H1 (cell line): ENCODE results near the gene KDSR. TPM values are rescaled to one million over a fixed set of nuclear protein-coding genes. Genes with fewer than 3 reads are reported as not detected.

Experiments
- CTCF ChIA-PET: fragments of 300-600 bp; sonication (Branson Sonifier 250); formaldehyde crosslinking; loops from one replicate; lab custom pipeline; 2021; ENCODE audit not compliant: partially characterized antibody; lab: Charles Lee
- POLR2A ChIA-PET: fragments of 300-600 bp; sonication (Branson Sonifier 250); formaldehyde crosslinking; loops from one replicate; lab custom pipeline; 2021; ENCODE audit warnings: inconsistent platforms; ENCODE audit not compliant: partially characterized antibody; lab: Charles Lee
- DNase-seq, 2 experiments: peaks; one replicate each; pipeline versions ENCODE4 v3.0.0 to v3.0.0-alpha.2; 2010 to 2022; ENCODE audit warnings: low spot score in 2 of 2, low read depth in 1 of 2, mixed read lengths in 1 of 2
- FAIRE-seq: peaks from 2 replicates; lab custom pipeline; 2011; peaks lifted over from hg19 to GRCh38; lab: Jason Lieb, UNC
- H2AFZ ChIP-seq: 2 replicates; pipeline ENCODE4 v1.8.1; 2012; ENCODE audit warnings: low read length, inconsistent platforms
- H2AK5ac ChIP-seq: 2 replicates; pipeline ENCODE4 v1.6.1; 2013; ENCODE audit warnings: low read depth, low read length
- H2BK120ac ChIP-seq: replicated peaks from 2 replicates; pipeline ENCODE3; 2013; ENCODE audit warnings: low read depth, low read length, inconsistent platforms
- H2BK12ac ChIP-seq: 2 replicates; pipeline ENCODE4 v1.6.1; 2013; ENCODE audit warnings: low read depth, low read length
- H2BK15ac ChIP-seq: 2 replicates; pipeline ENCODE4 v1.6.1; 2013; ENCODE audit warnings: low read length
- H2BK20ac ChIP-seq: 2 replicates; pipeline ENCODE4 v1.6.1; 2013; ENCODE audit warnings: low read length
- H2BK5ac ChIP-seq: 2 replicates; pipeline ENCODE4 v1.6.1; 2013; ENCODE audit warnings: low read depth, low read length
- H3K14ac ChIP-seq: 2 replicates; pipeline ENCODE4 v1.6.1; 2013; ENCODE audit warnings: inconsistent platforms; ENCODE audit not compliant: insufficient read length
- H3K18ac ChIP-seq: 2 replicates; pipeline ENCODE4 v1.6.1; 2013; ENCODE audit warnings: low read length; ENCODE audit errors: extremely low read depth
- H3K23ac ChIP-seq: 2 replicates; pipeline ENCODE4 v1.6.1; 2013; ENCODE audit warnings: inconsistent platforms; ENCODE audit not compliant: insufficient read length
- H3K23me2 ChIP-seq: 2 replicates; pipeline ENCODE4 v1.6.1; 2013; ENCODE audit warnings: low read depth, low read length
- H3K27ac ChIP-seq: 2 replicates; pipeline ENCODE4 v1.6.1; 2011; ENCODE audit warnings: low read depth, low read length, inconsistent platforms
- H3K27me3 ChIP-seq, 4 experiments: replicated peaks in 1 of 4; 1 replicate in 1 of 4; 2 replicates in 3 of 4; pipeline versions ENCODE4 v1.6.1 to v1.8.1; 2011 to 2013; ENCODE audit warnings: low read length in 3 of 4, mild to moderate bottlenecking in 3 of 4, inconsistent platforms in 2 of 4, mixed read lengths in 2 of 4, moderate library complexity in 1 of 4; ENCODE audit not compliant: control insufficient read depth in 3 of 4, insufficient read depth in 3 of 4; ENCODE audit errors: extremely low read depth in 1 of 4
- H3K36me3 ChIP-seq, 4 experiments: 2 replicates each; pipeline versions ENCODE4 v1.6.1 to v1.8.1; 2011 to 2013; ENCODE audit warnings: mild to moderate bottlenecking in 4 of 4, low read length in 3 of 4, moderate library complexity in 2 of 4, control low read depth in 1 of 4, inconsistent platforms in 1 of 4; ENCODE audit not compliant: insufficient read depth in 4 of 4, control insufficient read depth in 2 of 4
- H3K4ac ChIP-seq: replicated peaks from 2 replicates; pipeline ENCODE3; 2013; ENCODE audit warnings: low read length, low read depth, mixed read lengths, inconsistent platforms; ENCODE audit not compliant: insufficient read length
- H3K4me1 ChIP-seq, 4 experiments: replicated peaks in 1 of 4; 1 replicate in 1 of 4; 2 replicates in 3 of 4; pipeline versions ENCODE4 v1.6.1 to v1.8.1; 2011 to 2013; ENCODE audit warnings: low read length in 3 of 4, inconsistent platforms in 2 of 4, mixed read lengths in 1 of 4; ENCODE audit not compliant: insufficient read depth in 4 of 4, control insufficient read depth in 3 of 4
- H3K4me2 ChIP-seq, 2 experiments: 2 replicates each; pipeline versions ENCODE4 v1.6.1 to v1.8.1; 2011 to 2013; ENCODE audit warnings: low read depth in 2 of 2, low read length in 2 of 2, control low read depth in 1 of 2, inconsistent platforms in 1 of 2, mild to moderate bottlenecking in 1 of 2; ENCODE audit not compliant: insufficient read depth in 1 of 2
- H3K4me3 ChIP-seq, 4 experiments: fragments of 200-600, 300-600 bp in 1 of 4; sonication (generic), shearing (Covaris generic), sonication (Bioruptor Twin) in 1 of 4; 2 replicates each; pipeline versions ENCODE4 v1.5.1 to v1.8.1; 2011 to 2016; ENCODE audit warnings: low read length in 4 of 4, low read depth in 3 of 4, control low read depth in 2 of 4, inconsistent platforms in 2 of 4, mild to moderate bottlenecking in 2 of 4, mixed read lengths in 1 of 4, moderate library complexity in 1 of 4; ENCODE audit not compliant: insufficient read depth in 2 of 4; ENCODE audit errors: extremely low read depth in 1 of 4
- H3K56ac ChIP-seq: replicated peaks from 2 replicates; pipeline ENCODE3; 2013; ENCODE audit warnings: low read depth, mild to moderate bottlenecking, mixed read lengths, low read length, inconsistent platforms; ENCODE audit not compliant: insufficient read length
- H3K79me1 ChIP-seq: 2 replicates; pipeline ENCODE4 v1.6.1; 2013; ENCODE audit warnings: low read depth, low read length, control low read depth
- H3K79me2 ChIP-seq, 2 experiments: 2 replicates each; pipeline versions ENCODE4 v1.6.1 to v1.8.1; 2012 to 2013; ENCODE audit warnings: low read length in 2 of 2, mild to moderate bottlenecking in 2 of 2, inconsistent platforms in 1 of 2; ENCODE audit not compliant: insufficient read depth in 2 of 2, control insufficient read depth in 1 of 2
- H3K9ac ChIP-seq, 4 experiments: replicated peaks in 1 of 4; 1 replicate in 1 of 4; 2 replicates in 3 of 4; pipeline versions ENCODE4 v1.6.1 to v1.8.1; 2011 to 2013; ENCODE audit warnings: low read depth in 3 of 4, low read length in 3 of 4, control low read depth in 2 of 4, mild to moderate bottlenecking in 2 of 4, moderate library complexity in 2 of 4, inconsistent platforms in 1 of 4; ENCODE audit errors: extremely low read depth in 1 of 4
- H3K9me3 ChIP-seq, 2 experiments: 2 replicates each; pipeline versions ENCODE4 v1.6.1 to v1.8.1; 2012 to 2013; ENCODE audit warnings: mild to moderate bottlenecking in 2 of 2, moderate library complexity in 2 of 2, control low read depth in 1 of 2, inconsistent platforms in 1 of 2, low read depth in 1 of 2, low read length in 1 of 2, mixed read lengths in 1 of 2; ENCODE audit not compliant: insufficient read depth in 2 of 2
- H4K20me1 ChIP-seq, 2 experiments: replicated peaks in 1 of 2; 2 replicates each; pipeline versions ENCODE3 to v1.8.1; 2011 to 2013; ENCODE audit warnings: inconsistent platforms in 2 of 2, low read length in 2 of 2, mild to moderate bottlenecking in 1 of 2; ENCODE audit not compliant: insufficient read depth in 2 of 2, control insufficient read depth in 1 of 2
- H4K5ac ChIP-seq: 2 replicates; pipeline ENCODE4 v1.6.1; 2013; ENCODE audit warnings: low read length, low read depth, mixed read lengths, inconsistent platforms; ENCODE audit not compliant: insufficient read length
- H4K8ac ChIP-seq: 2 replicates; pipeline ENCODE4 v1.8.0; 2013; ENCODE audit warnings: mild to moderate bottlenecking, moderate library complexity, low read length, inconsistent platforms; ENCODE audit not compliant: insufficient read depth; ENCODE audit errors: extremely low read depth
- H4K91ac ChIP-seq: replicated peaks from 2 replicates; pipeline ENCODE3; 2013; ENCODE audit warnings: low read length, mixed read lengths, inconsistent platforms; ENCODE audit not compliant: insufficient read length
- ATF2 ChIP-seq: IDR thresholded peaks from 2 replicates; pipeline ENCODE4 v1.6.1; 2012; ENCODE audit warnings: low read length, inconsistent platforms
- CBX5 ChIP-seq: fragments of 300-800, 300-1000 bp; sonication (generic); IDR thresholded peaks from 2 replicates; pipeline ENCODE4 v1.7.1; 2016; ENCODE audit warnings: antibody characterized with exemption, low read length, low read depth
- CHD2 ChIP-seq: IDR thresholded peaks from 2 replicates; pipeline ENCODE4 v1.6.1; 2012; ENCODE audit warnings: low read length, improper control_type of control experiment
- CREB1 ChIP-seq: IDR thresholded peaks from 2 replicates; pipeline ENCODE4 v1.6.1; 2012; ENCODE audit warnings: inconsistent platforms
- GTF2F1 ChIP-seq: IDR thresholded peaks from 2 replicates; pipeline ENCODE4 v1.6.1; 2012; ENCODE audit warnings: low read depth, low read length, improper control_type of control experiment, borderline replicate concordance
- RXRA ChIP-seq: IDR thresholded peaks from 2 replicates; pipeline ENCODE4 v1.6.1; 2011; ENCODE audit warnings: low read depth, mild to moderate bottlenecking, low read length, moderate library complexity; ENCODE audit not compliant: insufficient read depth
- SP1 ChIP-seq: IDR thresholded peaks from 2 replicates; pipeline ENCODE4 v1.6.1; 2011; ENCODE audit warnings: low read depth, low read length
- SUZ12 ChIP-seq: fragments of 200-600 bp; sonication (generic); IDR thresholded peaks from 2 replicates; pipeline ENCODE4 v1.6.1; 2012; ENCODE audit warnings: mild to moderate bottlenecking, inconsistent platforms, low read length, moderate library complexity, mixed read lengths
- TAF7 ChIP-seq: optimal IDR thresholded peaks from 2 replicates; pipeline ENCODE3; 2011; ENCODE audit warnings: low read depth, mild to moderate bottlenecking, inconsistent platforms, low read length, moderate library complexity, borderline replicate concordance
- USF2 ChIP-seq: IDR thresholded peaks from 2 replicates; pipeline ENCODE4 v1.6.1; 2011; ENCODE audit warnings: low read length, improper control_type of control experiment
- WGBS, 2 experiments: shearing (Covaris generic) in 1 of 2; methylation state at CpG; one replicate each; pipeline versions ENCODE4 v1.1.6 to v1.1.7; 2013 to 2015; ENCODE audit warnings: low lambda C conversion rate in 2 of 2, mixed read lengths in 2 of 2, inconsistent platforms in 1 of 2, low coverage in 1 of 2, missing lambda C conversion rate in 1 of 2; ENCODE audit not compliant: insufficient replicate concordance in 2 of 2, insufficient coverage in 1 of 2, insufficient read length in 1 of 2; ENCODE audit errors: extremely low coverage in 1 of 2, missing lambda C conversion rate in 1 of 2; 5-methylcytosine and 5-hydroxymethylcytosine counted together
- polyA plus RNA-seq, 7 experiments: library from polyadenylated mRNA; depleted of rRNA in 3 of 7; stranded (reverse) in 5 of 7; unstranded in 2 of 7; fragments of >200 nt in 5 of 7; fragments of 200-250 nt in 2 of 7; gene quantifications; 1 replicate in 5 of 7; 2 replicates in 1 of 7; 4 replicates in 1 of 7; pipeline versions ENCODE4 v1.2.1 to v1.2.3, GENCODE V29; 2011 to 2013; ENCODE audit warnings: missing spikeins in 2 of 7, mixed read lengths in 2 of 7
- total RNA-seq: library from RNA; stranded (reverse); fragmentation: NEBNext Ultra II Directional; extraction: Animal tissue kit (Norgen Biotek cat#: 25700); gene quantifications from 2 replicates; pipeline ENCODE4 v1.2.1, GENCODE V29; 2021

The KDSR gene
- total and polyA plus RNA-seq, 2 of the 8 experiments (the other 6 are each of a cell fraction or from before 2014, with no cell fraction given): 12.4 to 50.5 TPM

- Histone ChIP-seq H3K23me2 (no peaks in the 10 kb centered on the region), H2BK20ac (no peak overlapping the region), H3K4me1 (no peaks in the 10 kb centered on the region), H3K79me2 (no peaks in the 10 kb centered on the region), H3K23ac (no peak overlapping the region), H3K27ac (no peak overlapping the region), H3K18ac (no peak overlapping the region), H4K91ac (no peak overlapping the region), H3K14ac (no peak overlapping the region), H4K5ac (no peak overlapping the region), H3K56ac (no peak overlapping the region), H4K20me1 (no peaks in the 10 kb centered on the region), H3K4ac (no peak overlapping the region), H3K27me3 (no peaks in the 10 kb centered on the region), H3K9ac (no peak overlapping the region), H2AK5ac (no peak overlapping the region), H2BK12ac (no peak overlapping the region), H3K4me3 (no peak overlapping the region), H2BK15ac (no peak overlapping the region), H2BK5ac (no peak overlapping the region), H3K36me3 (peaks cover 3 to 22% (median 10%) of the 10 kb centered on the region in 4 experiments; a peak in 6 of 8 replicates), H3K4me2 (no peak overlapping the region), H3K9me3 (no peaks in the 10 kb centered on the region), H2AFZ (no peak overlapping the region), H2BK120ac (no peak overlapping the region), H4K8ac (no peak overlapping the region), H3K79me1 (no peaks in the 10 kb centered on the region)
- CTCF ChIA-PET: interaction anchor here (0.8 to 3.2 kb wide), 2 partner anchors 11 to 13 kb away, joined by 4 to 17 read pairs; no protein-coding TSS in a partner anchor
- WGBS, 2 experiments: 86% methylated on average over 7 of the region's 7 CpGs; no CpG with 5 or more reads in 1 of the 2 experiments
- DNase-seq: no peak
- no peak for FAIRE-seq
- POLR2A ChIA-PET: no interaction called here
- TF ChIP-seq TAF7: no peak
- no peak for TF ChIP-seq ATF2
- TF ChIP-seq CREB1: no peak
- TF ChIP-seq GTF2F1: no peak
- TF ChIP-seq SUZ12: no peak
- TF ChIP-seq CBX5: no peak
- TF ChIP-seq USF2: no peak
- TF ChIP-seq RXRA: no peak
- TF ChIP-seq CHD2: no peak
- TF ChIP-seq SP1: no peak
Measured at GRCh38 chr18:63329431-63330145, 37.4 kb downstream of the KDSR start.
